GM11168 (cell line): ENCODE measurements around the gene C11orf91.

ENCODE experiments used
- in situ Hi-C: fragments of 300-500 bp; cut with MboI; formaldehyde crosslinking; loops from one replicate; pipeline ENCODE4 v1.12.0; 2022; ENCODE audit warnings: low sequenced_read_pairs; ENCODE audit not compliant: unreplicated experiment

C11orf91 gene

GRCh38 chr11:33655842-33656600, 44.6 kb downstream of the C11orf91 start:
- in situ Hi-C loops, result no loop called here

GRCh38 chr11:33654594-33654993, 46.0 kb downstream of the C11orf91 start:
- in situ Hi-C loops, result no loop called here

- in situ Hi-C loops, result no loop called here
Measured at GRCh38 chr11:33652930-33653329, 47.7 kb downstream of the C11orf91 start.

- in situ Hi-C loops, result no loop called here
Measured at GRCh38 chr11:33652431-33652830, 48.2 kb downstream of the C11orf91 start.

- in situ Hi-C loops, result no loop called here
Measured at GRCh38 chr11:33651990-33652389, 48.6 kb downstream of the C11orf91 start.

- in situ Hi-C loops, result no loop called here
Measured at GRCh38 chr11:33651555-33651954, 49.1 kb downstream of the C11orf91 start.

- in situ Hi-C loops, result no loop called here
Measured at GRCh38 chr11:33649944-33650343, 50.7 kb downstream of the C11orf91 start.
